ENCODE data around the gene FIG4.

FIG4 gene

GRCh38 chr6:109662192-109662591 is 28.9 kb upstream of the FIG4 start:
- no peaks in the 10 kb centered on the region for H3K9me3 ChIP-seq
- no peak overlapping the region for H3K27ac ChIP-seq
- H3K4me3 ChIP-seq (ENCODE audit: low read depth in 1 of 2, low read length in 1 of 2), result no peak overlapping the region
- no peaks in the 10 kb centered on the region for H3K4me1 ChIP-seq (ENCODE audit: control insufficient read depth in 1 of 2, insufficient read depth in 1 of 2, low read depth in 1 of 2, low read length in 1 of 2)
- H3K27me3 ChIP-seq, result no peaks in the 10 kb centered on the region
- TF ChIP-seq, protein P1, sequence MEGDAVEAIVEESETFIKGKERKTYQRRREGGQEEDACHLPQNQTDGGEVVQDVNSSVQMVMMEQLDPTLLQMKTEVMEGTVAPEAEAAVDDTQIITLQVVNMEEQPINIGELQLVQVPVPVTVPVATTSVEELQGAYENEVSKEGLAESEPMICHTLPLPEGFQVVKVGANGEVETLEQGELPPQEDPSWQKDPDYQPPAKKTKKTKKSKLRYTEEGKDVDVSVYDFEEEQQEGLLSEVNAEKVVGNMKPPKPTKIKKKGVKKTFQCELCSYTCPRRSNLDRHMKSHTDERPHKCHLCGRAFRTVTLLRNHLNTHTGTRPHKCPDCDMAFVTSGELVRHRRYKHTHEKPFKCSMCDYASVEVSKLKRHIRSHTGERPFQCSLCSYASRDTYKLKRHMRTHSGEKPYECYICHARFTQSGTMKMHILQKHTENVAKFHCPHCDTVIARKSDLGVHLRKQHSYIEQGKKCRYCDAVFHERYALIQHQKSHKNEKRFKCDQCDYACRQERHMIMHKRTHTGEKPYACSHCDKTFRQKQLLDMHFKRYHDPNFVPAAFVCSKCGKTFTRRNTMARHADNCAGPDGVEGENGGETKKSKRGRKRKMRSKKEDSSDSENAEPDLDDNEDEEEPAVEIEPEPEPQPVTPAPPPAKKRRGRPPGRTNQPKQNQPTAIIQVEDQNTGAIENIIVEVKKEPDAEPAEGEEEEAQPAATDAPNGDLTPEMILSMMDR (IDR thresholded peaks at IDR 0.05), result no peak
- no peaks in the 10 kb centered on the region for H3K36me3 ChIP-seq

GRCh38 chr6:109669811-109670210 is 21.3 kb upstream of the FIG4 start:
- H3K4me1 ChIP-seq (ENCODE audit: control insufficient read depth in 1 of 2, insufficient read depth in 1 of 2, low read depth in 1 of 2, low read length in 1 of 2), result no peaks in the 10 kb centered on the region
- no peaks in the 10 kb centered on the region for H3K27me3 ChIP-seq
- no peaks in the 10 kb centered on the region for H3K36me3 ChIP-seq
- H3K9me3 ChIP-seq, result no peaks in the 10 kb centered on the region
- H3K4me3 ChIP-seq (ENCODE audit: low read depth in 1 of 2, low read length in 1 of 2), result no peak overlapping the region
- no peak overlapping the region for H3K27ac ChIP-seq
- TF ChIP-seq, protein P1 (IDR thresholded peaks at IDR 0.05), result no peak

DNA sequence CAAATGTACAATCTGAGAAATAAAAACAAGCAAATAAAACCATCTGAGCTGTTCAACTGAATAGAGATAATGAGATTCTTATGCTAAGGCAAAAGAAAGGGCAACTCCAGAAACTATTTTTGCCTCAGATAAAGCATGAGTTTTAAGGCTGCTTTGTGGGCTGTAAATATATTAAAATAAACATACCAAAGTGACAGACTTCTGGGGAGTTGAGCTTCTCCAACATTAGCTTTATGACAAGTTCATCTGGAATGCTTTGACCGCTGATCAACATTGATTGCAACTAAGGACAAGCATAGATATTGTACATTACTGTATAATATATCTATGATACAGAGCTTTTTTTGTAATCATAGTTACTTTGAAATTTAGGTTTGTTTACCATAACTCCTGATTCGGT is 19.4 kb upstream of the FIG4 start:
- H3K27ac ChIP-seq, result no peak overlapping the region
- H3K9me3 ChIP-seq, result no peaks in the 10 kb centered on the region
- H3K4me1 ChIP-seq (ENCODE audit: control insufficient read depth in 1 of 2, insufficient read depth in 1 of 2, low read depth in 1 of 2, low read length in 1 of 2), result no peaks in the 10 kb centered on the region
- no peaks in the 10 kb centered on the region for H3K36me3 ChIP-seq
- TF ChIP-seq, protein P1 (IDR thresholded peaks at IDR 0.05), result no peak
- H3K4me3 ChIP-seq (ENCODE audit: low read depth in 1 of 2, low read length in 1 of 2), result no peak overlapping the region
- no peaks in the 10 kb centered on the region for H3K27me3 ChIP-seq

DNA sequence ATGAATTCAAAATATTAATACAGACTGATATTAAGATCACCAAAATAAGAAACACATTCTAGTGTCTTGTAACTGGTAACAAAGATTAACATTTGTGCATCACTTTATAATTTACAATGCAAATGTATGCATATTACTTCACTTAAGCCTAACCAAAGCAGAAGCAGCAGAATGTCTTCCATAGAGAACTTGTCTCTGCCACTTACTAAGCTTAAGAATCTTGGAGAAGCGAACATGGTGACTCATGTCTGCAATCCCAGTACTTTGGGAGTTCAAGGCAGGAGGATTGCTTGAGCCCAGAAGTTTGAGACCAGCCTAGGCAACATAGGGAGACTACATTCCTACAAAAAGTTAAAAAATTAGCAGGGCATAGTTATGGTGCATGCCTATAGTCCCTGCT is 18.9 kb upstream of the FIG4 start:
- H3K4me3 ChIP-seq (ENCODE audit: low read depth in 1 of 2, low read length in 1 of 2), result no peak overlapping the region
- H3K27me3 ChIP-seq, result no peaks in the 10 kb centered on the region
- H3K4me1 ChIP-seq (ENCODE audit: control insufficient read depth in 1 of 2, insufficient read depth in 1 of 2, low read depth in 1 of 2, low read length in 1 of 2), result no peaks in the 10 kb centered on the region
- TF ChIP-seq, protein P1 (IDR thresholded peaks at IDR 0.05), result no peak
- H3K9me3 ChIP-seq, result no peaks in the 10 kb centered on the region
- no peak overlapping the region for H3K27ac ChIP-seq
- no peaks in the 10 kb centered on the region for H3K36me3 ChIP-seq

DNA sequence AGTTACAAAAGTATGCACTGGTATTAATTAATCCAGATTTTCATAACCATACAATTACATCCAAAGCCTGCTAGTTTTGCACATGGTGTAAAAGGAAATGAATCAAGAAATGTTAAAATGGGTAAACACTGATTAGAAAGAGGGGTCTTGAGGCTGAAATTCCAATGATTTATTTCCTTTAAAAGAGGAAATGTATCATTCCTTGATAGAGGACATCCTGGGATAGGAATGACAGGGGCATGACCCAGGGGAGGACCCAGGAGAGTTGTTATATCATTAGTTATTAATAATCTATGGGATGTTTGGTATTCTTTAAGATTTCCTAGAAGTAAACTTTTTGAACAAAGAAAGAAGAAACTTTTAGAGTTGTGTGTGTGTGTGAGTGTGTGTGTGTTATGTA is 18.3 kb upstream of the FIG4 start:
- H3K27ac ChIP-seq, result no peak overlapping the region
- no peaks in the 10 kb centered on the region for H3K4me1 ChIP-seq (ENCODE audit: control insufficient read depth in 1 of 2, insufficient read depth in 1 of 2, low read depth in 1 of 2, low read length in 1 of 2)
- TF ChIP-seq, protein P1 (IDR thresholded peaks at IDR 0.05), result no peak
- H3K4me3 ChIP-seq (ENCODE audit: low read depth in 1 of 2, low read length in 1 of 2), result no peak overlapping the region
- H3K9me3 ChIP-seq, result no peaks in the 10 kb centered on the region
- no peaks in the 10 kb centered on the region for H3K36me3 ChIP-seq
- no peaks in the 10 kb centered on the region for H3K27me3 ChIP-seq

GRCh38 chr6:109676724-109677123 is 14.4 kb upstream of the FIG4 start:
- TF ChIP-seq, protein P1 (IDR thresholded peaks at IDR 0.05), result no peak
- no peaks in the 10 kb centered on the region for H3K9me3 ChIP-seq
- H3K27ac ChIP-seq, result no peak overlapping the region
- H3K4me1 ChIP-seq (ENCODE audit: control insufficient read depth in 1 of 2, insufficient read depth in 1 of 2, low read depth in 1 of 2, low read length in 1 of 2), result no peaks in the 10 kb centered on the region
- no peaks in the 10 kb centered on the region for H3K36me3 ChIP-seq
- no peak overlapping the region for H3K4me3 ChIP-seq (ENCODE audit: low read depth in 1 of 2, low read length in 1 of 2)
- H3K27me3 ChIP-seq, result no peaks in the 10 kb centered on the region

All from neutrophil (primary cell).